Neural cell (in vitro differentiated cells): ENCODE measurements around the gene NGFR.

Experiments
- EP300 ChIP-seq: fragments of 450-650 bp; conservative IDR thresholded peaks from 2 replicates; pipeline ENCODE4 v1.6.1; 2014; ENCODE audit warnings: antibody characterized with exemption, mild to moderate bottlenecking, moderate library complexity; ENCODE audit not compliant: poor library complexity, severe bottlenecking
- TF ChIP-seq, protein P1 (sequence below): fragments of 450-650 bp; IDR thresholded peaks from 2 replicates; pipeline ENCODE4 v1.5.1; 2014; ENCODE audit warnings: antibody characterized with exemption, mild to moderate bottlenecking, moderate library complexity; ENCODE audit not compliant: poor library complexity, severe bottlenecking

DNA sequence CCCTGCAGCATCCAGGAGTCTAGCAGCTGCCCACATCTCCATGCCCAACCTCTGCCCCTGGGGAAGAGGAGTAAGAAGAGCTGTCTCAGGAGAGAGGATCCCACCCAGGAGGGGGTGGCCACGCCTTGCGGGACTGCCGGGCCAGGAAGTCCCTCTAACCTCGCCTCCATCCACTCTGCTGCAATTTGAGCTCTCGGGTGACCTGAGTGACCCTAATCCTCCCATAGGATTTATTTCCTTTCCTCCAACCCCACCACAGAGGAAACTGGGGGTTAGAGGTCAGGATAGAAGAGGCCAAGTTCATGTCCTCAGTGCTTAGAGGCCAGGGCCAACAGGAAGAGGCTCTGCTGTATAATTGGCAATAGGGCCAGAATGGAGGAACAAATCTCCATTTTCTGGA, 22.6 kb upstream of the NGFR start:
- TF ChIP-seq, protein P1, sequence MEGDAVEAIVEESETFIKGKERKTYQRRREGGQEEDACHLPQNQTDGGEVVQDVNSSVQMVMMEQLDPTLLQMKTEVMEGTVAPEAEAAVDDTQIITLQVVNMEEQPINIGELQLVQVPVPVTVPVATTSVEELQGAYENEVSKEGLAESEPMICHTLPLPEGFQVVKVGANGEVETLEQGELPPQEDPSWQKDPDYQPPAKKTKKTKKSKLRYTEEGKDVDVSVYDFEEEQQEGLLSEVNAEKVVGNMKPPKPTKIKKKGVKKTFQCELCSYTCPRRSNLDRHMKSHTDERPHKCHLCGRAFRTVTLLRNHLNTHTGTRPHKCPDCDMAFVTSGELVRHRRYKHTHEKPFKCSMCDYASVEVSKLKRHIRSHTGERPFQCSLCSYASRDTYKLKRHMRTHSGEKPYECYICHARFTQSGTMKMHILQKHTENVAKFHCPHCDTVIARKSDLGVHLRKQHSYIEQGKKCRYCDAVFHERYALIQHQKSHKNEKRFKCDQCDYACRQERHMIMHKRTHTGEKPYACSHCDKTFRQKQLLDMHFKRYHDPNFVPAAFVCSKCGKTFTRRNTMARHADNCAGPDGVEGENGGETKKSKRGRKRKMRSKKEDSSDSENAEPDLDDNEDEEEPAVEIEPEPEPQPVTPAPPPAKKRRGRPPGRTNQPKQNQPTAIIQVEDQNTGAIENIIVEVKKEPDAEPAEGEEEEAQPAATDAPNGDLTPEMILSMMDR = no peak
- TF ChIP-seq EP300 = no peak
